Activated T-cell treated with anti-CD3 and anti-CD28 coated beads, Interleukin-2, amount 50 U/mL, for 4 hours (primary cell): ENCODE data around the gene HMCN2. TPM values are rescaled to one million over a fixed set of nuclear protein-coding genes. Genes with fewer than 3 reads are reported as not detected.

Source experiments
- ATAC-seq, 2 donors: fragments of 200-7000 bp; cut with Tn5 transposase; one replicate each; pipeline ENCODE4 v1.10.0; 2021
- DNase-seq: peaks from one replicate; pipeline ENCODE4 v3.0.0-alpha.2; 2020
- H3K27me3 Mint-ChIP-seq: one replicate; pipeline ENCODE4 v1.8.0; 2021; ENCODE audit warnings: low read depth, mixed read lengths
- H3K36me3 Mint-ChIP-seq: one replicate; pipeline ENCODE4 v1.8.0; 2022; ENCODE audit warnings: mixed read lengths; ENCODE audit not compliant: insufficient read depth
- H3K4me1 Mint-ChIP-seq: one replicate; pipeline ENCODE4 v1.8.0; 2021; ENCODE audit warnings: low read depth, mixed read lengths
- H3K4me3 Mint-ChIP-seq: one replicate; pipeline ENCODE4 v1.8.0; 2021; ENCODE audit warnings: mild to moderate bottlenecking, moderate library complexity, mixed read lengths
- H3K9me3 Mint-ChIP-seq: one replicate; pipeline ENCODE4 v1.8.0; 2021; ENCODE audit warnings: mixed read lengths
- total RNA-seq, 3 donors: library from RNA; stranded (reverse); gene quantifications; one replicate each; pipeline ENCODE4 v1.2.1, GENCODE V29; 2021

Gene HMCN2
- total RNA-seq, 3 donors from 2014 or later, result 0.03 to 0.05 TPM; not detected in 1

- Mint-ChIP-seq H3K4me1 (no peaks in the 10 kb centered on the region), H3K36me3 (no peaks in the 10 kb centered on the region), H3K9me3 (no peaks in the 10 kb centered on the region), H3K4me3 (no peak overlapping the region), H3K27me3 (peaks cover 6% of the 10 kb centered on the region)
- ATAC-seq, result no peak
- DNase-seq, result no peak
Measured at GRCh38 chr9:130378875-130379648, 113.5 kb downstream of the HMCN2 start.

- no peaks in the 10 kb centered on the region for H3K36me3 Mint-ChIP-seq
- ATAC-seq (no peak), DNase-seq (no peak)
- H3K4me3 Mint-ChIP-seq, result no peak overlapping the region
- H3K4me1 Mint-ChIP-seq, result no peaks in the 10 kb centered on the region
- H3K9me3 Mint-ChIP-seq, result no peaks in the 10 kb centered on the region
- peaks cover 9% of the 10 kb centered on the region for H3K27me3 Mint-ChIP-seq
Measured at GRCh38 chr9:130379649-130379970, 114.0 kb downstream of the HMCN2 start.

GRCh38 chr9:130380920-130381469 lies 115.4 kb downstream of the HMCN2 start:
- DNase-seq (no peak), ATAC-seq (no peak)
- Mint-ChIP-seq H3K27me3 (peaks cover 9% of the 10 kb centered on the region), H3K9me3 (no peaks in the 10 kb centered on the region), H3K36me3 (no peaks in the 10 kb centered on the region), H3K4me1 (no peaks in the 10 kb centered on the region), H3K4me3 (no peak overlapping the region)

GRCh38 chr9:130381660-130382059 lies 116.1 kb downstream of the HMCN2 start:
- Mint-ChIP-seq H3K4me1 (no peaks in the 10 kb centered on the region), H3K9me3 (no peaks in the 10 kb centered on the region), H3K27me3 (peaks cover 9% of the 10 kb centered on the region), H3K4me3 (no peak overlapping the region), H3K36me3 (no peaks in the 10 kb centered on the region)
- DNase-seq (no peak), ATAC-seq (no peak)

GRCh38 chr9:130382096-130382495 lies 116.5 kb downstream of the HMCN2 start:
- Mint-ChIP-seq H3K4me3 (no peak overlapping the region), H3K4me1 (no peaks in the 10 kb centered on the region), H3K9me3 (no peaks in the 10 kb centered on the region), H3K36me3 (no peaks in the 10 kb centered on the region), H3K27me3 (peaks cover 9% of the 10 kb centered on the region)
- ATAC-seq (no peak), DNase-seq (no peak)

- Mint-ChIP-seq H3K36me3 (no peaks in the 10 kb centered on the region), H3K9me3 (no peaks in the 10 kb centered on the region), H3K4me1 (no peaks in the 10 kb centered on the region), H3K4me3 (no peak overlapping the region), H3K27me3 (peaks cover 9% of the 10 kb centered on the region)
- no peak for DNase-seq
- no peak for ATAC-seq
Measured at GRCh38 chr9:130382636-130383349, 117.2 kb downstream of the HMCN2 start.

GRCh38 chr9:130383350-130383715 lies 117.8 kb downstream of the HMCN2 start:
- Mint-ChIP-seq H3K4me3 (no peak overlapping the region), H3K9me3 (no peaks in the 10 kb centered on the region), H3K36me3 (no peaks in the 10 kb centered on the region), H3K27me3 (peaks cover 9% of the 10 kb centered on the region), H3K4me1 (no peaks in the 10 kb centered on the region)
- DNase-seq (no peak), ATAC-seq (no peak)

- Mint-ChIP-seq H3K4me3 (no peak overlapping the region), H3K27me3 (peaks cover 9% of the 10 kb centered on the region), H3K36me3 (no peaks in the 10 kb centered on the region), H3K4me1 (no peaks in the 10 kb centered on the region), H3K9me3 (no peaks in the 10 kb centered on the region)
- ATAC-seq (no peak), DNase-seq (no peak)
Measured at GRCh38 chr9:130383979-130384676, 118.6 kb downstream of the HMCN2 start.

GRCh38 chr9:130385257-130385656 lies 119.7 kb downstream of the HMCN2 start:
- H3K4me1 Mint-ChIP-seq, result no peaks in the 10 kb centered on the region
- H3K4me3 Mint-ChIP-seq, result no peak overlapping the region
- H3K27me3 Mint-ChIP-seq, result peaks cover 6% of the 10 kb centered on the region
- DNase-seq, result no peak
- ATAC-seq, result no peak
- no peaks in the 10 kb centered on the region for H3K36me3 Mint-ChIP-seq
- H3K9me3 Mint-ChIP-seq, result no peaks in the 10 kb centered on the region

GRCh38 chr9:130387398-130387797 lies 121.8 kb downstream of the HMCN2 start:
- no peaks in the 10 kb centered on the region for H3K9me3 Mint-ChIP-seq
- no peak for ATAC-seq
- DNase-seq, result no peak
- no peaks in the 10 kb centered on the region for H3K36me3 Mint-ChIP-seq
- peaks cover 3% of the 10 kb centered on the region for H3K27me3 Mint-ChIP-seq
- no peaks in the 10 kb centered on the region for H3K4me1 Mint-ChIP-seq
- no peak overlapping the region for H3K4me3 Mint-ChIP-seq

- no peak for DNase-seq
- Mint-ChIP-seq H3K4me1 (no peaks in the 10 kb centered on the region), H3K27me3 (peaks cover 3% of the 10 kb centered on the region), H3K36me3 (no peaks in the 10 kb centered on the region), H3K4me3 (no peak overlapping the region), H3K9me3 (no peaks in the 10 kb centered on the region)
- no peak for ATAC-seq
Measured at GRCh38 chr9:130387905-130388304, 122.3 kb downstream of the HMCN2 start.

- no peaks in the 10 kb centered on the region for H3K9me3 Mint-ChIP-seq
- H3K36me3 Mint-ChIP-seq, result no peaks in the 10 kb centered on the region
- DNase-seq, result no peak
- no peaks in the 10 kb centered on the region for H3K27me3 Mint-ChIP-seq
- ATAC-seq, result no peak
- no peak overlapping the region for H3K4me3 Mint-ChIP-seq
- no peaks in the 10 kb centered on the region for H3K4me1 Mint-ChIP-seq
Measured at GRCh38 chr9:130390390-130390789, 124.8 kb downstream of the HMCN2 start.

GRCh38 chr9:130390986-130391385 lies 125.4 kb downstream of the HMCN2 start:
- no peak overlapping the region for H3K4me3 Mint-ChIP-seq
- ATAC-seq (no peak), DNase-seq (no peak)
- no peaks in the 10 kb centered on the region for H3K27me3 Mint-ChIP-seq
- no peaks in the 10 kb centered on the region for H3K9me3 Mint-ChIP-seq
- no peaks in the 10 kb centered on the region for H3K4me1 Mint-ChIP-seq
- H3K36me3 Mint-ChIP-seq, result no peaks in the 10 kb centered on the region

GRCh38 chr9:130391866-130392265 lies 126.3 kb downstream of the HMCN2 start:
- ATAC-seq (no peak), DNase-seq (no peak)
- H3K9me3 Mint-ChIP-seq, result no peaks in the 10 kb centered on the region
- H3K4me3 Mint-ChIP-seq, result no peak overlapping the region
- H3K36me3 Mint-ChIP-seq, result no peaks in the 10 kb centered on the region
- H3K27me3 Mint-ChIP-seq, result peaks cover 4% of the 10 kb centered on the region
- no peaks in the 10 kb centered on the region for H3K4me1 Mint-ChIP-seq
